H9 (cell line): ENCODE measurements around the gene URB1. TPM values are rescaled to one million over a fixed set of nuclear protein-coding genes. Genes with fewer than 3 reads are reported as not detected.

Experiments
- DNase-seq: peaks from one replicate; pipeline ENCODE4 v3.0.0-alpha.2; 2017
- H2AFZ ChIP-seq: one replicate; pipeline ENCODE4 v1.6.1; 2013; ENCODE audit warnings: mild to moderate bottlenecking, low read length, control low read depth, moderate library complexity
- H2AK5ac ChIP-seq: 2 replicates; pipeline ENCODE4 v1.6.1; 2013; ENCODE audit warnings: low read length, control low read depth, mixed read lengths; ENCODE audit not compliant: insufficient read length
- H2BK120ac ChIP-seq: one replicate; pipeline ENCODE4 v1.6.1; 2013; ENCODE audit warnings: low read depth, mild to moderate bottlenecking, low read length, control low read depth, inconsistent platforms; ENCODE audit not compliant: poor library complexity, severe bottlenecking
- H2BK12ac ChIP-seq: 2 replicates; pipeline ENCODE4 v1.6.1; 2013; ENCODE audit warnings: low read length, control low read depth, mixed read lengths, low read depth; ENCODE audit not compliant: insufficient read length
- H2BK15ac ChIP-seq: 2 replicates; pipeline ENCODE4 v1.6.1; 2013; ENCODE audit warnings: low read depth, low read length, control low read depth
- H2BK20ac ChIP-seq: one replicate; pipeline ENCODE4 v1.6.1; 2013; ENCODE audit warnings: low read depth, mild to moderate bottlenecking, low read length, control low read depth, inconsistent platforms; ENCODE audit not compliant: poor library complexity, severe bottlenecking
- H2BK5ac ChIP-seq: 2 replicates; pipeline ENCODE4 v1.6.1; 2013; ENCODE audit warnings: low read length, control low read depth, mixed read lengths; ENCODE audit not compliant: insufficient read length
- H3K14ac ChIP-seq: 2 replicates; pipeline ENCODE4 v1.6.1; 2013; ENCODE audit warnings: low read length, control low read depth; ENCODE audit not compliant: insufficient read depth
- H3K18ac ChIP-seq: 2 replicates; pipeline ENCODE4 v1.6.1; 2013; ENCODE audit warnings: low read depth, mild to moderate bottlenecking, mixed read lengths, low read length, control low read depth; ENCODE audit not compliant: insufficient read length
- H3K23ac ChIP-seq: 2 replicates; pipeline ENCODE4 v1.6.1; 2013; ENCODE audit warnings: low read length, control low read depth, mixed read lengths, low read depth; ENCODE audit not compliant: insufficient read length
- H3K23me2 ChIP-seq: 2 replicates; pipeline ENCODE4 v1.6.1; 2013; ENCODE audit warnings: low read depth, mild to moderate bottlenecking, mixed read lengths, low read length, control low read depth; ENCODE audit not compliant: insufficient read length, poor library complexity, severe bottlenecking
- H3K27ac ChIP-seq: 2 replicates; pipeline ENCODE4 v1.5.1; 2013; ENCODE audit warnings: low read length, control low read depth, mixed read lengths, low read depth; ENCODE audit not compliant: insufficient read length
- H3K27me3 ChIP-seq: 2 replicates; pipeline ENCODE4 v1.6.1; 2013; ENCODE audit warnings: low read length, control low read depth, inconsistent platforms; ENCODE audit not compliant: insufficient read depth
- H3K4ac ChIP-seq: 2 replicates; pipeline ENCODE4 v1.6.1; 2013; ENCODE audit warnings: low read depth, mild to moderate bottlenecking, control low read depth, inconsistent platforms, low read length, moderate library complexity
- H3K4me1 ChIP-seq: 2 replicates; pipeline ENCODE4 v1.6.1; 2013; ENCODE audit warnings: low read length, control low read depth, inconsistent platforms; ENCODE audit not compliant: insufficient read depth
- H3K4me2 ChIP-seq: 2 replicates; pipeline ENCODE4 v1.6.1; 2013; ENCODE audit warnings: low read length, control low read depth, mixed read lengths; ENCODE audit not compliant: insufficient read length, insufficient read depth
- H3K56ac ChIP-seq: 2 replicates; pipeline ENCODE4 v1.6.1; 2013; ENCODE audit warnings: low read depth, mild to moderate bottlenecking, mixed read lengths, low read length, control low read depth; ENCODE audit not compliant: insufficient read length
- H3K79me1 ChIP-seq: 2 replicates; pipeline ENCODE4 v1.6.1; 2013; ENCODE audit warnings: low read depth, mild to moderate bottlenecking, moderate library complexity, low read length, control low read depth, inconsistent platforms; ENCODE audit not compliant: insufficient read depth, poor library complexity, severe bottlenecking
- H3K79me2 ChIP-seq: 2 replicates; pipeline ENCODE4 v1.6.1; 2013; ENCODE audit warnings: low read length, control low read depth, inconsistent platforms; ENCODE audit not compliant: insufficient read depth
- H3K9ac ChIP-seq: 2 replicates; pipeline ENCODE4 v1.6.1; 2013; ENCODE audit warnings: low read length, control low read depth, mixed read lengths; ENCODE audit not compliant: insufficient read length; ENCODE audit errors: extremely low read depth
- H3K9me3 ChIP-seq: one replicate; pipeline ENCODE4 v1.6.1; 2013; ENCODE audit warnings: low read depth, low read length, inconsistent platforms; ENCODE audit not compliant: control insufficient read depth
- H3T11ph ChIP-seq: one replicate; pipeline ENCODE4 v1.6.1; 2013; ENCODE audit warnings: mild to moderate bottlenecking, low read length, control low read depth, inconsistent platforms
- H4K20me1 ChIP-seq: one replicate; pipeline ENCODE4 v1.6.1; 2013; ENCODE audit not compliant: control insufficient read depth, insufficient read length, insufficient read depth
- H4K5ac ChIP-seq: 2 replicates; pipeline ENCODE4 v1.6.1; 2013; ENCODE audit warnings: low read depth, mild to moderate bottlenecking, mixed read lengths, low read length, control low read depth; ENCODE audit not compliant: insufficient read length
- H4K8ac ChIP-seq: replicated peaks from 2 replicates; pipeline ENCODE4 v1.6.1; 2013; ENCODE audit warnings: low read length, control low read depth, mixed read lengths, low read depth; ENCODE audit not compliant: insufficient read length
- H4K91ac ChIP-seq: 2 replicates; pipeline ENCODE4 v1.6.1; 2013; ENCODE audit warnings: low read depth, mild to moderate bottlenecking, moderate library complexity, mixed read lengths, low read length, control low read depth; ENCODE audit not compliant: insufficient read length
- H3K27ac Mint-ChIP-seq, 3 experiments: 2 replicates in 2 of 3; 3 replicates in 1 of 3; pipeline ENCODE4 v1.8.0; 2020 to 2021; ENCODE audit warnings: mixed read lengths in 3 of 3, mild to moderate bottlenecking in 1 of 3, moderate library complexity in 1 of 3
- H3K27me3 Mint-ChIP-seq: 2 replicates; pipeline ENCODE4 v1.8.0; 2021; ENCODE audit warnings: low read depth, mild to moderate bottlenecking, moderate library complexity, mixed read lengths
- H3K36me3 Mint-ChIP-seq, 3 experiments: 2 replicates in 2 of 3; 3 replicates in 1 of 3; pipeline ENCODE4 v1.8.0; 2020 to 2021; ENCODE audit warnings: low read depth in 3 of 3, mixed read lengths in 3 of 3; ENCODE audit not compliant: insufficient read depth in 1 of 3
- H3K4me1 Mint-ChIP-seq, 2 experiments: 2 replicates each; pipeline ENCODE4 v1.8.0; 2020; ENCODE audit warnings: mixed read lengths in 2 of 2
- H3K4me3 Mint-ChIP-seq, 2 experiments: 2 replicates in 1 of 2; 3 replicates in 1 of 2; pipeline ENCODE4 v1.8.0; 2020 to 2021; ENCODE audit warnings: mild to moderate bottlenecking in 2 of 2, mixed read lengths in 2 of 2, moderate library complexity in 1 of 2
- H3K9me3 Mint-ChIP-seq, 2 experiments: 2 replicates in 1 of 2; 3 replicates in 1 of 2; pipeline ENCODE4 v1.8.0; 2020; ENCODE audit warnings: mild to moderate bottlenecking in 2 of 2, mixed read lengths in 2 of 2, moderate library complexity in 1 of 2
- WGBS: extraction: QIAGEN DNeasy Blood & Tissue Kit; methylation state at CpG from one replicate; pipeline ENCODE4 v1.1.7; 2013; ENCODE audit warnings: missing lambda C conversion rate, low lambda C conversion rate, mixed read lengths; ENCODE audit not compliant: insufficient read length; ENCODE audit errors: extremely low coverage; 5-methylcytosine and 5-hydroxymethylcytosine counted together
- total RNA-seq: library from RNA; stranded (reverse); gene quantifications from 2 replicates; pipeline ENCODE4 v1.2.1, GENCODE V29; 2021
- TF ChIP-seq, protein P1 (sequence below): fragments of 200-600 bp; sonication (generic); conservative IDR thresholded peaks from 3 replicates; pipeline ENCODE4 v1.8.0; 2021; ENCODE audit warnings: antibody characterized with exemption, mild to moderate bottlenecking

URB1 gene
- total RNA-seq, 1 experiment from 2014 or later: 23.5 TPM

DNA sequence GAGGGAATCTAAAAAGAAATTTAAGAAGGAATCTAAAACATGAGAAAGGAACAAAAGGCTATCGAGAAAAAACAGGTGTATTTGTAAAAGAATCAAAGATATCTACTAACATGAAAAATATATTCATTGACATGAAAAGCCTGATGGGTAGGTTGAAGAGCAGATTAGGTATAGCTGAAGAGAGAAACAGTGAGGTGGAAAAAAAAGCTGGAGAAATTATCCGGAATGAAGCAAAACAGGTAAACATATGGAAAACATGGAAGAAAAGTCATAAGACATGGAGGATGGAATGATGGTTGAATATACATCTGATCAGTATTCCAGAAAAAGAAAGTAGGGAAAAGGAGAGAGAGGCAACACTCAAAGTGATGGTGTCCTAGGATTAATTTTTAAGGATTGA is 29.3 kb upstream of the URB1 start:
- H3K56ac ChIP-seq: no peak overlapping the region
- H4K8ac ChIP-seq: no peak overlapping the region
- DNase-seq: no peak
- H3K9me3 Mint-ChIP-seq: peaks cover 12 to 13% of the 10 kb centered on the region in 2 experiments
- no peak overlapping the region for H3K14ac ChIP-seq
- no peaks in the 10 kb centered on the region for H3K79me1 ChIP-seq
- H3K27ac Mint-ChIP-seq: no peak overlapping the region
- no peak overlapping the region for H3K18ac ChIP-seq
- H3K9ac ChIP-seq: no peak overlapping the region
- H3T11ph ChIP-seq: no peak overlapping the region
- H2BK5ac ChIP-seq: no peak overlapping the region
- no peak overlapping the region for H3K4ac ChIP-seq
- no peaks in the 10 kb centered on the region for H3K79me2 ChIP-seq
- H3K23me2 ChIP-seq: no peaks in the 10 kb centered on the region
- no peaks in the 10 kb centered on the region for H4K20me1 ChIP-seq
- H3K4me1 Mint-ChIP-seq: peaks cover 0 to 8% of the 10 kb centered on the region in 2 experiments; a peak in 2 of 4 replicates
- TF ChIP-seq, protein P1, sequence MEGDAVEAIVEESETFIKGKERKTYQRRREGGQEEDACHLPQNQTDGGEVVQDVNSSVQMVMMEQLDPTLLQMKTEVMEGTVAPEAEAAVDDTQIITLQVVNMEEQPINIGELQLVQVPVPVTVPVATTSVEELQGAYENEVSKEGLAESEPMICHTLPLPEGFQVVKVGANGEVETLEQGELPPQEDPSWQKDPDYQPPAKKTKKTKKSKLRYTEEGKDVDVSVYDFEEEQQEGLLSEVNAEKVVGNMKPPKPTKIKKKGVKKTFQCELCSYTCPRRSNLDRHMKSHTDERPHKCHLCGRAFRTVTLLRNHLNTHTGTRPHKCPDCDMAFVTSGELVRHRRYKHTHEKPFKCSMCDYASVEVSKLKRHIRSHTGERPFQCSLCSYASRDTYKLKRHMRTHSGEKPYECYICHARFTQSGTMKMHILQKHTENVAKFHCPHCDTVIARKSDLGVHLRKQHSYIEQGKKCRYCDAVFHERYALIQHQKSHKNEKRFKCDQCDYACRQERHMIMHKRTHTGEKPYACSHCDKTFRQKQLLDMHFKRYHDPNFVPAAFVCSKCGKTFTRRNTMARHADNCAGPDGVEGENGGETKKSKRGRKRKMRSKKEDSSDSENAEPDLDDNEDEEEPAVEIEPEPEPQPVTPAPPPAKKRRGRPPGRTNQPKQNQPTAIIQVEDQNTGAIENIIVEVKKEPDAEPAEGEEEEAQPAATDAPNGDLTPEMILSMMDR: no peak
- no peak overlapping the region for H3K4me3 Mint-ChIP-seq
- H3K36me3 Mint-ChIP-seq: peaks cover 6 to 11% (median 7%) of the 10 kb centered on the region in 3 experiments
- no peak overlapping the region for H2BK15ac ChIP-seq
- no peak overlapping the region for H2BK12ac ChIP-seq
- no peak overlapping the region for H3K23ac ChIP-seq
- H3K27ac ChIP-seq: no peak overlapping the region
- H2AFZ ChIP-seq: no peak overlapping the region
- H3K9me3 ChIP-seq: no peaks in the 10 kb centered on the region
- no peak overlapping the region for H2BK20ac ChIP-seq
- peaks cover 8% of the 10 kb centered on the region for H3K27me3 Mint-ChIP-seq
- no peak overlapping the region for H4K5ac ChIP-seq
- H3K4me1 ChIP-seq: no peaks in the 10 kb centered on the region
- no peak overlapping the region for H3K4me2 ChIP-seq
- H4K91ac ChIP-seq: no peak overlapping the region
- no peak overlapping the region for H2BK120ac ChIP-seq
- no peak overlapping the region for H2AK5ac ChIP-seq
- no CpG with 5 or more reads among the region's 2 CpGs for WGBS
- no peaks in the 10 kb centered on the region for H3K27me3 ChIP-seq
